Activated T-cell treated with anti-CD3 and anti-CD28 coated beads, Interleukin-2, amount 50 U/mL, for 48 hours (primary cell): Measurements from ENCODE around the gene DNAH12.
"Not testable (repeated sequence)": the region's sequence is repeated elsewhere in the genome, so short reads cannot be mapped to it uniquely, and the experiment has no call there.

Source experiments
- DNase-seq, 2 experiments: peaks; one replicate each; pipeline ENCODE4 v3.0.0-alpha.2; 2020

Gene DNAH12

GRCh38 chr3:57538465-57538864 lies 5.7 kb downstream of the DNAH12 start:
- DNase-seq = no peak

- no peak for DNase-seq
Observed at GRCh38 chr3:57530071-57530608, 14.0 kb downstream of the DNAH12 start.

GRCh38 chr3:57518276-57518915 lies 25.7 kb downstream of the DNAH12 start:
- DNase-seq = no peak

- DNase-seq = no peak
Observed at GRCh38 chr3:57512166-57512565, 32.0 kb downstream of the DNAH12 start.

- DNase-seq = no peak
Observed at GRCh38 chr3:57505901-57506300, 38.2 kb downstream of the DNAH12 start.

- no peak for DNase-seq
Observed at GRCh38 chr3:57500506-57500905, 43.6 kb downstream of the DNAH12 start.

GRCh38 chr3:57497904-57498303 lies 46.2 kb downstream of the DNAH12 start:
- no peak for DNase-seq

GRCh38 chr3:57484563-57484962 lies 59.6 kb downstream of the DNAH12 start:
- DNase-seq = no peak

- DNase-seq = not testable (repeated sequence)
Observed at GRCh38 chr3:57477193-57477592, 67.0 kb downstream of the DNAH12 start.

GRCh38 chr3:57464801-57465200 lies 79.3 kb downstream of the DNAH12 start:
- no peak for DNase-seq

- DNase-seq = no peak
Observed at GRCh38 chr3:57464011-57464410, 80.1 kb downstream of the DNAH12 start.

- no peak for DNase-seq
Observed at GRCh38 chr3:57451150-57451846, 92.8 kb downstream of the DNAH12 start.

GRCh38 chr3:57449276-57449847 lies 94.8 kb downstream of the DNAH12 start:
- not testable (repeated sequence) for DNase-seq

GRCh38 chr3:57448489-57448888 lies 95.7 kb downstream of the DNAH12 start:
- not testable (repeated sequence) for DNase-seq

GRCh38 chr3:57446318-57446841 lies 97.8 kb downstream of the DNAH12 start:
- DNase-seq = no peak

GRCh38 chr3:57444469-57444868 lies 99.7 kb downstream of the DNAH12 start:
- no peak for DNase-seq

GRCh38 chr3:57440144-57440543 lies 104.0 kb downstream of the DNAH12 start:
- DNase-seq = not testable (repeated sequence)

GRCh38 chr3:57438460-57438859 lies 105.7 kb downstream of the DNAH12 start:
- DNase-seq = peak; percentile 27 to 29

GRCh38 chr3:57436195-57436761 lies 107.9 kb downstream of the DNAH12 start:
- DNase-seq = no peak

GRCh38 chr3:57434041-57434440 lies 110.1 kb downstream of the DNAH12 start:
- DNase-seq = no peak

GRCh38 chr3:57423335-57423734 lies 120.8 kb downstream of the DNAH12 start:
- no peak for DNase-seq

GRCh38 chr3:57421336-57421735 lies 122.8 kb downstream of the DNAH12 start:
- DNase-seq = no peak

- DNase-seq = no peak
Observed at GRCh38 chr3:57420001-57420400, 124.1 kb downstream of the DNAH12 start.
